HG03066 (cell line): Measurements from ENCODE around the gene LMLN.
"Not testable (repeated sequence)": the region's sequence is repeated elsewhere in the genome, so short reads cannot be mapped to it uniquely, and the experiment has no call there.

Experiments used
- ATAC-seq: cut with Tn5 transposase; IDR thresholded peaks from one replicate; pipeline ENCODE4 v1.9.1; 2021; ENCODE audit warnings: low read depth; ENCODE audit not compliant: unreplicated experiment

LMLN gene, protein sequence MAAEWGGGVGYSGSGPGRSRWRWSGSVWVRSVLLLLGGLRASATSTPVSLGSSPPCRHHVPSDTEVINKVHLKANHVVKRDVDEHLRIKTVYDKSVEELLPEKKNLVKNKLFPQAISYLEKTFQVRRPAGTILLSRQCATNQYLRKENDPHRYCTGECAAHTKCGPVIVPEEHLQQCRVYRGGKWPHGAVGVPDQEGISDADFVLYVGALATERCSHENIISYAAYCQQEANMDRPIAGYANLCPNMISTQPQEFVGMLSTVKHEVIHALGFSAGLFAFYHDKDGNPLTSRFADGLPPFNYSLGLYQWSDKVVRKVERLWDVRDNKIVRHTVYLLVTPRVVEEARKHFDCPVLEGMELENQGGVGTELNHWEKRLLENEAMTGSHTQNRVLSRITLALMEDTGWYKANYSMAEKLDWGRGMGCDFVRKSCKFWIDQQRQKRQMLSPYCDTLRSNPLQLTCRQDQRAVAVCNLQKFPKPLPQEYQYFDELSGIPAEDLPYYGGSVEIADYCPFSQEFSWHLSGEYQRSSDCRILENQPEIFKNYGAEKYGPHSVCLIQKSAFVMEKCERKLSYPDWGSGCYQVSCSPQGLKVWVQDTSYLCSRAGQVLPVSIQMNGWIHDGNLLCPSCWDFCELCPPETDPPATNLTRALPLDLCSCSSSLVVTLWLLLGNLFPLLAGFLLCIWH

DNA sequence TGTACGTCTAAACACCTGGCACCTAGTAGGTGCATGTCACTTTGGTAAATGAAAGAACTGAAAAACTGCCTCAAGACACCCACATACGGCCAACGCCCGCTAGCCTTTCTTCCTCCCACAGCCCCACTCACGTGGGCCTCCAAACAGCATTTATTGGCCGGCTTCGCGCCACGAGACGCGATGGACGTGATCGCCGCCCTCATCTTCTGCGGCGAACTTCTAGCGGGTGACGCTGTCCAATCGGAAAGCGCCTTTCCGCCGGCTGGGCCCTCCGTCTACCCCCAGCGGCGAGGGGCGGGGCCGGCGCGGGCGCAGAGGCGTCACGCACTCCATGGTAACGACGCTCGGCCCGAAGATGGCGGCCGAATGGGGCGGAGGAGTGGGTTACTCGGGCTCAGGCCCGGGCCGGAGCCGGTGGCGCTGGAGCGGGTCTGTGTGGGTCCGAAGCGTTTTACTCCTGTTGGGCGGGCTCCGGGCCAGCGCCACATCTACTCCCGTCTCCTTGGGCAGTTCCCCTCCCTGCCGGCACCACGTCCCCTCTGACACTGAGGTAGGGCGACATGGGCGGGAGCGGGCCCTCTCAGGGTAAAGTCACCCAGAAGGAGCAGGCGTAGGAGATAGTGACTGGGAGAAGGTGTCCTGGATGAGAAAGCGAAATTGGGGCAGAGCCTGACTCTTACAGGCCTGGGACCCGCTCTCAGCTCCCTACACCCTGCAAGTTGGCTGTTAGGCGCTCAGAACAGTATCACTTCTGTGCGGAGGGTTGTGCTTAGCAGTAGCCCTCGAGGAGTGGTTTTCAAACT, at the start of gene LMLN:
TSS of gene LMLN (plus strand) at position 327 of the 803 bp plus-strand sequence. CDS start at position 356, 29 bp downstream.
- ATAC-seq, result peak; percentile 95

DNA sequence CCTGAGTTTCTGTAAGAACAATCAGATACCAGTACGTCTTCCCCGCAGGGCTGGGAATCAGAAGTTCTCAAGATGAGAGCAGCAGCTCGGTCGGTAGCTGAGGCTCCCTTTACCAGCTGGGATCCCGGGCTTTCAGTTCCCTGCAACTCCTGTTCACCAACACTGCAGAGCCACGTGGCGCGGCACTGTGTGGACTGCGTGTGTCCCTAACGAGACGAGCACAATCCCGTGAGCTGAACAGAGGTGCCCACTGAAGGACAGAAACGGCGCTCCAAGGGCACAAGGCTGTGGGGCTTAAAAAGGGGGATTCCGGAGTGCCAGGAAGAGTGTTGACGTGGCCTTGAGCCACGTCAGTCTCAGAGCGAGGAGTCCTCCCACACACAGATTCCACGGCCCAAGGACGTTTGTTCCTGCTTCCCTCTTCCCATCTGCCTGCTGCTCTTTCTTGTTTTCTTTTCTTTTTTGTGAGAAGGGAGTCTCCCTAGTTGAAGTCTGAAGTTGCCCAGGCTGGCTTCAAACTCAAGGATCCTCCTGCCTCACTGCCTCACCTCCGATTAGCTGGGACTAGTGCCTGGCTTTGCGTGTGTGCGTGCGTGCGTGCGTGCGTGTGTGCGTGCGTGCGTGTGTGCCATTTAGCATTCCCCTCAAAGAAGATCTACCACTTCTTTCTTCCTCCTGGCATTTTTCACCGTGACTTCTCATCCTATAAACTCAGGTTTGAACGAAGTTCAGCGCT, 47.1 kb upstream of the LMLN start:
- no peak for ATAC-seq

GRCh38 chr3:197913641-197914380, 46.2 kb upstream of the LMLN start:
- no peak for ATAC-seq

GRCh38 chr3:197921429-197922275, 38.4 kb upstream of the LMLN start:
- ATAC-seq, result not testable (repeated sequence)

GRCh38 chr3:197926418-197926817, 33.6 kb upstream of the LMLN start:
- ATAC-seq, result no peak

DNA sequence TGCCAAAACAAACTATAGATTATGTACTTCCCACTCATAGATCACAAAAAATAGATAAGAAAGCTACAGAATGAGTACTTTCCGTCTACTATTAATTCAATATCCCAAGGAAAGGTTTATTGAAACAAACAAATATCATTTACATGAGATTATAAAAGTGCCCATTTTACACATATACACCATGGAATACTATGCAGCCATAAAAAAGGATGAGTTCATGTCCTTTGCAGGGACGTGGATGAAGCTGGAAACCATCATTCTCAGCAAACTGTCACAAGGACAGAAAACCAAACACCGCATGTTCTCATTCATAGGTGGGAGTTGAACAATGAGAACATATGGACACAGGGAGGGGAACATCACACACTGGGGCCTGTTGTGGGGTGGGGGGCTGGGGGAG, 32.4 kb upstream of the LMLN start:
- ATAC-seq, result not testable (repeated sequence)

- ATAC-seq, result no peak
These were observed 23.1 kb upstream of the LMLN start for GRCh38 chr3:197936819-197937384.

- ATAC-seq, result no peak
These were observed 19.2 kb upstream of the LMLN start for GRCh38 chr3:197940745-197941384.

DNA sequence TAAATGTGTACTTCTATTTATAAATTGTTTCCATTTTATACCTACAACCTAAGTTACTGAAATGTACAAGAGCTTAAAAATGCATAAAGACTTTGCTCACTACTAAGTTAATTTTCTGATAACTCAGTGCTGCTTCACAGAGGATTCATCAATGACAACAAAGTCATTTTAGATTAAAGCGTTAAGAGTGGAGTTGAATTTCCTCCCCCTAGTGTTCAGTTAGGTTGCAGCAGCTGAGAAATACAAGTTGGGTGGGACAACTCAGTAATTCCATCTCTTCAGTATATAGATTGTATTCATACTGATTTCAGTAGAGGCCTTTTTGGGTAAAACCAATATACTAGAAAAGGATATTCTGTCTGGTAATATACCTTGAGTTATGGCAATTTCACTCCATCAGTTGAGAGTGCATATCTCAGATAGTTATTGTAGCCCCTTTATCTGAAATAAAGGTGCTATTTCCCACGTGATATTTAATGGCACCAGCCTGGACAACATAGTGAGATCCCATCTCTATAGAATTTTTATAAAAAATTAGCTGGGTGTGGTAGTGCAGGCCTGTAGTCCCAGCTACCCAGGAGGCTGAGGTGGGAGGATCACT, 17.0 kb upstream of the LMLN start:
- no peak for ATAC-seq

DNA sequence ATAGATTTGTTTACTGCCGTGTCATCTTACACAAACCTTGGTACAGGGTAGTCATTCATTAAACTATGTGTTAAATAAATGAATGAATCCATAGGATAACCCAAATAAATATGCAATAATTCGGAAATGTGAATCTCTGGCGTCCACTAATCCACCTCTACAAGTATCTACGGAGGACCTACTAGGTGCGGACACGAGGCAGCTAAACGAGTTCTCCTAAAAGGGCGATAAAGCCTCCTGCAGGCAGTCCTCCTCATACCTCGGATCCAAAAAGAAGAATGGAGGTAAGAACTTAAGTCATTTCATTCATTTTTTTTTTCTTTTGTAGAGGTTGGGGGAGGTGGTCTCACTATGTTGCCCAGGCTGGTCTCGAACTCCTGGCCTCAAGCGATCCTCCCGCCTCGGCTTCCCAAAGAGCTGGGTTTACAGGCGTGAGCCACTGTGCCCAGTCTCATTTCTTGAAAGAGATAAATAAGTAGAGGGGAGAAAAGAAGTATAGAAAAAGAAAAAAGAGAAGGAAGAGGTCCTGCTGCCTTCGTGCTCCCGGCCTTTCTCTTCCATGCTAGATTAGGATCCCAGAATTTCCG, 10.7 kb upstream of the LMLN start:
- no peak for ATAC-seq

DNA sequence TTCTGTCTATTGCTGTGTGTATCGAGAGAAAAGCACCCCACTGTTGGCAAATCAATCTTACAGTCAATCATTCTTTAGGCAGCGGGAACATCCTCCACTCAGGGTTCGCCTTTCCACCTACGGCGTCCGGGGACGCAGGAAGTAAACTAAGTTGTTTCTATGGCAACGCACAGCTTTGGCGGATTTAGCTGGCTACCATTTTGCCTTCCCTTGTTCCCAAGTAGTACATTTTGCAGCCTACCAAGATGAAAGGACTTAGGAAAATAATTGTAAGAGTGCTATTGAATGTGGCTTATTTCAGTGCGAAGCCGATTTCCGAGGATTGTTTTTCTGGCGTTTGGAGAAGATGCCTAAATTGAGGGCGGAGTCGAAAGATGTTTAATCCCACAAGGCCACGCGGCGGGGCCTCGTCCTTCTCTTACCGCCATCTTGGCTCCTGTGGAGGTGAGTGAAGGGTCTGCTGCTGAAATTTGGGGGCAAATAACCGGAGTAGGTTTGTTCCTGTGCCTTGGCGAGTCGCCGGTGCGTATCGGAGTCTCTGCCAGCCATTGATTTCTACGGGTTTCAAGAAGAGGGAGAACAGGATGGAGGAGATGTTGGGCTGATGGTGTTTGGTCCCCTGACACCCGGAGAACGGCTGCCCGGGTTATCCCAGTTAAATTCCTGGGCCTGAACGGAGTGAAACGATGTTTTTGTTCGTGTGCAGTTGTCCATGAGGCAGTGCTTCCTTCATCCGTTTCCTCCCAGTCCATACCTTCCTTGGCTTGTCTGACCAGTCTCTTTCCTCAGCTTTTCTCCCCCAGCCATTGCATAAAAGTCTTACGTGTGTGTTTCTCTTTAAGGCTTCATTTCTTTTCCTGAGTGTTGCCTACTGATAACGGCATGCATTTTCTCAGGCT, 10.0 kb upstream of the LMLN start, which contains the start of gene RPL35A:
TSS of gene RPL35A (plus strand) at position 413 of the 899 bp plus-strand sequence. CDS start 778 bp downstream, outside the sequence.
- peak; percentile 88 for ATAC-seq

DNA sequence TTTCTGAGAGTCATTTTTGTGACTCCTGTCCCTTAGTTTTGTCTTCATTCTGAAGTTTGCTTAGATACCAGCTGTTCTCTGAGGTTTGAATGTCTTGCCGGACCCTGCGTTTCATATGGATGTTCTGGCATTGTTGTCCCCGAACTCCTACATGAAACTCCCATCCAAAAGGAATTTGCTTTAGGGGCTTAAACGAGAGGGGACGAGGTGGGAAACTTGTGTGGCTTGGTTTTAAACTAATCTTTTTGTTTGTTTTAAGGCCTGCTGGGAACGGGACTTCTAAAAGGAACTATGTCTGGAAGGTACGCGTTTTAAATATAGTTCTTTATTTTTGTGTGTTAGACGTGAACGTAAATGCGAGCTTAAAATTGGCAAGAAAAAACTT, 9.3 kb upstream of the LMLN start:
- no peak for ATAC-seq

DNA sequence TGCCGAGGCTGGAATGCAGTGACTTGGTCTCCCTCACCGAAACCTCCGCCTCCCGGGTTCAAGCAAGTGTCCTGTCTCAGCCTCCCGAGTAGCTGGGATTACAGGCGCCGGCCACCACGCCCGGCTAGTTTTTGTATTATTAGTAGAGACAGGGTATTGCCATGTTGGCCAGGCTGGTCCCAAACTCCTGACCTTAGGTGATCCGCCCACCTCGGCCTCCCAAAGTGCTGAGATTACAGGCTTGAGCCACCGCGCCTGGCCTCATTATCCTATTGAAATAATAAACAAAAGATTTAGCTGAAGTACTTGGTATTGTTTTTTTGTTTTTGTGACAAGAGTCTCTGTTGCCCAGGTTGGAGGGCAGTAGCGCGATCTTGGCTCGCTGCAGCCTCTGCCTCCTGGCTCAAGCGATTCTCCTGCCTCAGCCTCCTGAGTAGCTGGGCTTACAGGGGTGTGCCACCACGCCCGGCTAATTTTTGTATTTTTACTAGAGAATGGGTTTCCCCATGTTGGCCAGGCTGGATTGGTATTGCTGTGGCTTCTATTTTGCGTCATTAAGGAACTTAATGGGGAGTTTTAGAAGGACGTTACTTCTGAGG, 8.5 kb upstream of the LMLN start:
- no peak for ATAC-seq

- no peak for ATAC-seq
These were observed 7.6 kb upstream of the LMLN start for GRCh38 chr3:197952440-197952839.

DNA sequence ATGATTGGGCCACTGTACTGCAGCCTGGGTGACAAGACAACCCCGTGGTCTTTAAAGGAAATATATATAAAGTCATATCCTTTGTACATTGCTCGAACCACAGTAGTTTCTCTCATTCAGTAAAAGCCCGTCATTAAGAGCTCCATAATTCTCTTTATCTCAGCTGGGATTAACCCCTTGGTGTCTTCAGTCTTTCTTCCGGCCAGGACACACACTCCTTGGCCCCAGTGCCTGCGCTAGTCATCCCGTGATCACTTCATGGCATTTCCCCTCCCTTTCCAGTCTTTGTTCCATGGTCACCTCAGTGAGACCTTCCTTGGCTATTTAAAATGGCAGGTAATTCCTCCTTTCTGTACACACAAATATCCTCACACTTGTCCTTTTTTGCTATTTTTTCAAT, 6.7 kb upstream of the LMLN start:
- ATAC-seq, result no peak

GRCh38 chr3:197953881-197954280, 6.1 kb upstream of the LMLN start:
- no peak for ATAC-seq
